HG03457 (cell line): Measurements from ENCODE around the gene NMT1.
A peak's percentile ranks its signal among the peaks of the same experiment; 100 is the strongest.

Experiments used
- ATAC-seq: cut with Tn5 transposase; IDR thresholded peaks from one replicate; pipeline ENCODE4 v1.9.1; 2021; ENCODE audit warnings: moderate number of reproducible peaks; ENCODE audit not compliant: unreplicated experiment

NMT1 gene

DNA sequence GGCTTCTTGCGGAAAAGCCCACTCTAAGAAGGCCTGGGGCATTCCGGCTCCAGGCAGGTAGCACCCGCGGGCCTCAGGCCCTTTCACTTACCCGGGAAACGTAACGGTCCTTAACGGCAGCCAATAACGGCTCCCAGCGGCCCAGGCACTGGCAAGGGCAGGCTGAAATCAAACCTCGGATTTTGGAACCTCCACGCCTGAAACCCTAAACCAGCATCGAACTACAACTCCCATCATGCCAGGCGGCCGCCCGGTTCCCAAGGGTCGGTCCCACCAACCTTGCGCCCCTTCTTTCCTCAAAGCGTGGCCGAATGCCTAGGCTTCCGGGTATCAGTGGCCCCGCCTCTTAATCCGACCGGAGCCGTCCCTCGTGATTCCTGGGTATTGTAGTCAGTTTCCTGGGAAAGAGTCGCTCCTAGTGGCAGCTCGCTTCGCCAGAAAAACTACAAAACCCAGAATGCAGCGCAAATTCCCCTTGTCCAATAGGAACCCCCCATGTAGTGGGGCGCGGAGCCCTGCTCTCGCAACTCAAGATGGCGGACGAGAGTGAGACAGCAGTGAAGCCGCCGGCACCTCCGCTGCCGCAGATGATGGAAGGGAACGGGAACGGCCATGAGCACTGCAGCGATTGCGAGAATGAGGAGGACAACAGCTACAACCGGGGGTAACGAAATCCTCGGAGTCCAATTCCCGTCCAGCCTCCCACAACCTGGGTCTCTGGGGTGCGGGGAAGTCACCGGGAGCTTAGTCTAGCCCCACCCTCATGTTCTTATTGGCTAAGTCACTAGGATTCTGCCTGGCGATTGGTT is at the start of gene NMT1:
TSS of gene NMT1 (plus strand) at position 521 of the 809 bp plus-strand sequence. CDS start at position 534, 13 bp downstream.
- peak; percentile 84 for ATAC-seq

DNA sequence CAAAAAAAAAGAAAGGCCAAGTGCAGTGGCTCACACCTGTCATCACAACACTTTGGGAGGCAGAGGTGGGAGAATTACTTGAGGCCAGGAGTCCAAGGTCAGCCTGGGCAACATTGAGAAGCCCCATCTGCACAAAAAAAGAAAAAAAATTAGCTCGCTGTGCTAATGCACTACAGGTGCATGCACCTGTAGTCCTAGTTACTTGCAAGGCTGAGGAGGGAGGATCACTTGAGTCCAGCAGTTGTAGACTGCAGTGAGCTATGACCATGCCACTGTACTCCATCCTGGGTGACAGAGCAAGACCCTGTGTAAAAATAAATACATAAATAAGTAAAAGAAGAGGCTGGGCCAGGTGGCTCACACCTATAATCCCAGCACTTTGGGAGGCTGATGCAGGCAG is 49.4 kb upstream of the NMT1 start:
- ATAC-seq: no peak

DNA sequence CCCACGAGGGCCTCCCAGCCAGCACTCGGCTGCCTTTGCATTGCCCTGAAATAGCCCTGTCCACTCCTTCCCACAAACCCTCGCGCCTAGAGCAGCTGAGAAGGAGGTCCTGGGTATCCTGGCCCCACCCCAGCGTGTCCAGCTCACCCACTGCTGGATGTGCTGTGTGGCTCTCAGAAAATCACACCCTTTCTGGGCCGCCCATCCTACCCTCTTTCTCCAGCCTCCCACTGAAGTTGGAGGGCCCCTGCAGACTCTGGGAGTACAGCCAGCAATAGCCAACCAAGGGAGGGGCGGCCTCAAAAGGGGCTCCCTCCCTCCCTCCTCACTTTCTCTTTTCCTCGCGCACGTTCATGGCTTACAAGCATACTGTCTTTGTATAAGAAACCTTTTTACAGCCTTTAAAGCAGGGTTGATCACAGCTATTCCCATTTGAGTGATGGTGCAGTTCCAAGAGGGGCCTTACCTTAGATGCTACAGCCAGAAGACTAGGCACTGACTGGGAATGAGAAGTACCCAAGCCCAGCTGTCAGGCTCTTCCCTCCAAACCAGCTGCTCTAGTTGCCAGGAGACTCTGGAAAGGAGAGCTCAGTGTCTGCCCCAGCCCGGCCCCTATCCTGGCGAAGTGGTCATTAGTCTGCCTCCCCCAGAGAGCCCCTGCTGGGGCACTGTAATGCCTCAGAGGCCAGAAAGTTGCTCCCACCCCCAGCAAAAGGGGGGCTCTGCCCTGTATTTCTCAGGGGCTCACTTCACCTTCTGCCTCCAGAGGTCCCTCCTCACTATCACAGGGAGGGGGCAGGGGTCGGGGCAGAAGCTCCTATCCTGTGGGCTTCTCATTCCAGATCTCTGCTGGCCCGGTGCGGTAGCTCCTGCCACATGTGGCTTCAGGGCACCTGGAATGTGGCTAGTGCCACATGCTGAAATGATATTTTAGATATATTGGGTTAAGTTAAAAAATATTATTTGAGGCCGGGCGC is 47.8 kb upstream of the NMT1 start:
- ATAC-seq: no peak

DNA sequence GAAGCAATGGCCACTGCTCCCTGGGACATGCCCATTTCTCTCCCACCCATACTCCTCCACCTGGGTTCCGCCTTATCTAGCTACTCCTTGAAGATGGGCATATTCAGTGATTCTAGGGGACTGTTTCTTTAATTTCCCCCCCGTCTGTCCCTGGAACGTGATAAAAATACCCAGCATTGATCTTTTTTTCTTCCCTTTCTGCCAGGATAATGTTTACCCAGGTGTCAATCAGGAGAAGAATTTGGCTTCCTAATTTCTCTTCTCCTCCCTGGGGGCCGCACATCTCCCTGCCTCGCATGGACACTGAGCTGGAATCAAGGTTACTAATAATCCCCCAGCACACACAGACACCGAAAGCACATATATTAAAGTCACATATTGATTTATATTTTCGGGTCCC is 44.9 kb upstream of the NMT1 start:
- no peak for ATAC-seq

DNA sequence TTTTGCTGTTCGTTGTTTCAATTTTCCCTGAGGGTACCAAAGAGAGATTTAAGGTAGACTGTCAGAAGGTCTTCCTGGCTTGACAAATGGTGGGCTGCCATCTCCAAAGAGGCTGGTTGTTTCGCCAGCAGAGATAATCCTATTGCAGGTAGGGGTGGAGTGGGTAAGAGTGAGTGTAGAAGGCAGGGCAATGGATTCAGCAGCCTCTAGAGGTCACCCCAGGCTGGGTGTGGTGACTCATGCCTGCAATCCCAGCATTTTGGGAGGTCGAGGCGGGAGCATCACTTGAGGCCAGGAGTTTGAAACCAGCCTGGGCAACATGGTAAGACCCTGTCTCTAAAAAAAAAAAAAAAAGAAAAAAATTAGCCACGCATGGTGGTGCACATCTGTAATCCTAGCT is 44.3 kb upstream of the NMT1 start:
- no peak for ATAC-seq

DNA sequence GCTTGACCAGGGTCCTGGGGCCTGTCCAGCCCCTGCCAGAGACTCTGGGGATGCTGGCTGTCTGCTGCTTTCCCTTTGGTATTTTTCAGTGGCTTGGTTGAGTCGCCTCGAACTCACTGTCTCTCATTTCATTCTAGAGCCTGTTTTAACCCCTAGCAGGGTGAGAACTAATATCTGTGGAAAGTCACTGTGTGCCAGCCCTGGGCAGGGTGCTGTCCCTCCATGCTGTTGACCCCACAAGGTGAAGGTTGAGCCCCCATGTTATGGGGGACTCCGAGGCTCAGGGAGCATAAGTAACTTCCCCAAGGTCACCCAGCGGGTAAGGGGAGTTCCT is 42.6 kb upstream of the NMT1 start:
- ATAC-seq: no peak

DNA sequence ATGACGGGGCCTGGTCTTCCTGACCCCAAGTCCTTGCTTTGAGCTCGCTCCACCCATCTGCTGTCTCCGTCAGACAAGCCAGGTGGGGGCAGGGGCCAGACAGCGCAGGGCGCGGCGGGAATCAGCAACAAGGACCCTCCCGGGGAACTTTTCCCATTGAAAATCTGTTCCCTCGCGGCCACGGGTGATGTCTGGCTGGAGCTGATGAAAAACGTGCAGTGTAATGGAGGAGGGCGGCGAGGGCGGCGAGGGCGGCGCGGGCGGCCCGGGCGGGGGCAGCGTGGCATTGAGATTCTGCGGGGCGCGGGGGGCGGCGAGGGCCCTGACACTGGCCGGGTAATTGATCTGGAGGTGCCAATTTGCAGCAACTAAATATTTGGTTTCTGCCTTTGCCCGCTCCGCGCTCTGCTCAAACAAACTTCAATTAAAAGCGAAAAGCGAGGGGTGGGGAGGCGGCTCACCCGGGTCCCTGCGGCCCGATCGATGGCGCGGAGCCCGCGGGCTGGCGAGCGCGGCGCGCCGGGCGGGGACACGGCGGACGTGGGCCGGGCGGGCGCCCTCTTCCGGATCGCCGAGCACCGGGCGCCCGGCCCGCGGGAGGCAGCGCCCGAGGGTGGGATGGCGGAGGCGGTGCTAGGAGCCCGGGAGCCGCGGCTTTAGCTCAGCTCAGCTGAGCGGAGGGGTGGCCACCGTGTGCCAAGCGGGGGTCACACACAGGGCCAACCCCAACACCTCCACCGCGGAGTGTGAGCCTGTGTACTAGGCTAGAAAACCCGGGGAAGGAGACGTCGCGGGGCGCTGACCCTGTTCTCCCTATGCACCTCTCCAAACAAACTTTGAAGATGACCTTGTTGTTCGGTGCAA is 42.0 kb upstream of the NMT1 start:
- no peak for ATAC-seq

DNA sequence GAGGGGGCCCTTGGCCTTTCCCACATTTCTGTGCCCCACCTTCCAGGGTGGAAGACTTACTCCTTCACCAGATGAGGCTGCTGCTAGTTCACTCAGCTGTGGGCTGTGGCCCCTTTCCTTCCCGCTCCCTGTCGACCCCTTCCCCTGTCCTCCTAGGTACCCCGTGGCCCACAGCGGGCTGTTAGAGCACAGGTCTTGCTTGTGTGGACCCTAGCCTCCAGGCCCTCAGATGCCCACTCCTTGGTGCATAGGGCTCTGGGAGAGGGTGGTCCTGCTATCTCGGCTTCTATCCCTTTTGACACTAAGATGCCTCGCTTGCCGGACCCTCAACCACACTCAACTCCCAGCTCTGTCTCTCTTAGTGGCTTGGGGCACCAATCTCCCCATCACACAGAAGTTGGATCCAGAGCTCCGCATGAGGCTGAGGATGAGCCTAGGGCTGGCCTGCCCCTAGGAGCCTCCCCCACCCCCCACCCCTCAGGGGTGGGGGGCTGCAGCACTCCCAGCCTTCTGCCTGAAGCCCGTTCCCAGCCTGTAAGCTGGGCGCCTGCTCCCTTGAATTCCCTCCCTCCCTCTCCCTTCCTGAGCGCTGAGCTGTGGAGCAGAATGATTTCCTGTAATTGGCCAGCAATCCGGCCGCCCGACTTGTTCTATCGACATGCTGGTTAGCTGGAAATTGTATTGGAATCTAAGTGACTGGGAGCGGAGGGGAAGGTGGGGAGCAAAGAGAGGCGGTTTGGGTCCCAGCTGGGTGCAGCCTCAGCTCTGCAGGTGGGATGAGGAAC is 40.6 kb upstream of the NMT1 start:
- no peak for ATAC-seq

DNA sequence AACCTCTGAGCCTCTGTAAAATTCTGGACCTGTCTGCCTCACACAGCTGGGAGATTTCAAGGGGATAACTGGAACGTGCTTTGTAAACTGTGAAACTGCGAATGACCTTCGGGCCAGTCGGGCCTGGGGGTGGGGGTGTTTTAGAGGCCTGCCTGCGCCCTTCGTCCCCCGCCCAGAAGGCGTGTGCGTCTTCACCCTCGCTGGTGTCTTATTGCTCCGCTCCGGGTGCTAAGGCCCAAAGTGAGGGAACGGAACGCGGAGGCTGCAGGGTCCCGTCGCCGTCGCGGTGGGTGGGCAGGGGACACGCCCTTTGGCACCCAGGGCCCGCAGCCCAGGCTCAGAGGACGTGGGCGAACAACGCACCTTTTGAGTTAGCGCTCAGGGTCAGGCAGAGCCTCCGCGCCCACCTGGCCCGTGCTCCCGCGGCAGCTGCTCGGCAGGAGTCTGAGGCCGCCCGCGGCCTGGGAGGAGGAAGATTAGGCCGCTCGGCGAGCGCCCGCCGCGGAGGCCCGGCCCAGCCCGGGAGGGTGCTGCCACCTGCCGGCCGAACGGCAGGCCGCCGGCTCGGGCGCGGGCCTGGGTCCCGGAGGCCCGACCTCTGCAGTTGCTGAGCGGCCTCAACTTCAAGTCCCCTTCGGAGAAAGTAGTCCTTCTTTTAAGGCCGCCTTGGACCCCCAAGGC is 39.4 kb upstream of the NMT1 start:
- no peak for ATAC-seq

DNA sequence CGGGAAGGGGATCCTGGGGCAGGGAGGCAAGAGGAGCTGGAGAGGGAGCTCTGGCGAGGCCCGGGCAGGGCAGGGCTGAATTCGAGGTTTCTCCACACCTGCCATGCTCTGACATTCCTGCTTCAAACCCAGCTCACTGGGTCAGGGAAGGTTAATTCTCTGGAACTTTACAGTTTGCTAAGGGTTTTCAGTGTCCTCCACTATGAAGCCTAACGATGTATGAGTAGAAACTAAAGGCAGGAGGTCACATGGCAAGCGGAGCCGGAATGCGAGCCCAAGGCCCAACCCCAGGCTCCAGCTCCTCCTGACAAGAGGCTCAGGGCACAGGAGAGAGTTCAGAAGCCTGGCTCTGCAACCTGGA is 38.8 kb upstream of the NMT1 start:
- ATAC-seq: no peak

DNA sequence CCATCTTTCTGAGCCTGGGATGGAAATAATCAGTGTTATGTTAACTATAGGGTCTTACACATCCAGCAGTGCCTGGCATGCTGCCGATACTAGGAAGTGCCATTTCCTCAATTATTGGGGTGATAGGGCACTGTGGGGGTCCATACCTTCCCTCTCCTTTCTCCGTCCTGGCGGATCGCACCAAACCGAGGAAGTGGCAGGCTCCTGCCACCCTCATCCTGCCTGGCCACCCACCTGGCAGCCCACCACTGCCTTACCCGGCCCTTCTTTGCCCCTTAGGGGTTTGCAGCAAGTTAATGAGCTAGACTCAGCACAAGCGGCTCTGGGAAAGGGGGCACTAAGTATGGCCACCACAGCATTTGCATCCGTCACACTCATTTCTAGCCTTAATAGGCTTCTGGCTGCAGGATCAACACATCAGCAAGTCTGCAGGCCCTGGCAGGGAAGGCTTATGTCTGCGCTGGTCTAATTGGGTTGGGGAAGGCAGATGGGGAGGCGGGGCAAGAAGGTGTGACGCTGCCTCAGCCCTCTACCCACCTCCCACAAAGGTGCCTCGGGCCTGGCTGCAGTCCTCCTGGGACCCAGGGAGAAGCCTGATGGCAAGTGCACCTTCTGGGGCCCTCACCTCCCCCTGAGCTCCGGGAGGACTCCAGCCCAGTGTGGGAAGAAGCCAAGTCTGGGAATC is 38.3 kb upstream of the NMT1 start:
- ATAC-seq: no peak

DNA sequence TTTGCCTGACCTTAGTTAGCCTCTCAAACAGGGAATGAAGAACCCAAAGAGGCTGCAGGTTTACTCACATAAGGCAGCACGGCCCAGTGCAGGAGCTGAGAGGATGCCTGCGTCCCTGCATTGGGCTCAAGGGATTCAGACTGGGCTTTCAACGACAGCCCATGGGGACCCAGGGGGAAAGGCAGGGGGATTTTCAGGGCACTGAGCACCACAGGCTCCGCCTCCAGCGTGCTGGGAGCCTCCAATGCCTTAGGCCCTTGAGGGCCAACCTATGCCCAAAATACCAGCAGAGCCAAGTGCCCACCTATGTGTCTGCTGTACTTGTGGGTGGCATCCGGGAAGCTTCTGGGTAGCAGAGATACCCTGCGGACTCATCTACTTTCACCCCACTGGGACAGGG is 32.0 kb upstream of the NMT1 start:
- ATAC-seq: no peak

DNA sequence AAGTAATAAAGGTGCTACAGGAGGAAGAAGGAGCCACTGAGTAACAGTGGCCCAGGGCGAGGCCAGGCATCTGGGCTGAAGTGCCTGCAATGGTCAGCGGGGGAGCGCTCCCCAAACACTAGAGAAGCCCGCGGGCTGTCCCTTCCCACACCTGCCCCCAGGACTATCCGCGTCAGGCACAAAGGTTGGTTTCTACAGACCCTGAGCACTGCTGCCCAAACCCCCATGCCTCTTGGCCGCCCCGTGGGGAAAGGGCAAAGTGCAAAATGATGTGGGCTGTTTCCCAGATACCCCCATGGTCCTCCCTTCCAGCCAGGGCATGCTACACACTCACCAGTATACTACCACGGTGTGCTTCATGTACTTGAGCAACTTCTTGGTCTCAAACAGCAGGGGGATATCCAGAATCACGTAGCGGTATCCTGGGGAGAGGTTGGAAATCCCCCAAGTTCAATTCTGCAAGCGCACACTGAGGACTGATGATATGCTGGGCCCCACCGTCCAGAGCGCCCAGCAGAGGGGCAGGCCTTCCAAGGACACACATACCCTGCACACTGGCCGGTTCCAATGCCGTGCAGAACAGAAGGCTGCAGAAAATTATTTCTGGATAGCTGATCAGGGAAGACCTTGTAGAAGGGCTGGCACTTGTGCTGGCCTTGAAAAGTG is 31.2 kb upstream of the NMT1 start:
- ATAC-seq: no peak

DNA sequence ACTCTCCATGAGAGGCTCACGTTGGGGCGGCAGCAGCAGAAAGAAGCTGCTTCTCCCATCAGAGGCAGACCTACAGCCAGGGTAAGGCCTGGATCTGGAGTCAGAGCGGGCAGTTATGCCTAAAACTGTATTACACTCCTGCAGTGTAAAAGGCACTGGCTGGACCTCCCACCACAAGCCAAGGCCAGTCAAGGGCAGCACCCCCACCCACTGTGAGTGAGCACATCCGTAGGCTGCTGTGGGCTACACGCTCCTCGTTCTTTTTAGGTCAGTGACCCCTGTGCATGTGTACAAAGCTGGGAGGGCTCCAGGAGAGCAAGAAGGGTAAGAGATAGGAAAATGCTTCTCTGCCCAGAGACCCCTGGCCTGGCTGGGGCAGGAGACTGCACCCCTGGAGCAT is 30.4 kb upstream of the NMT1 start:
- no peak for ATAC-seq

DNA sequence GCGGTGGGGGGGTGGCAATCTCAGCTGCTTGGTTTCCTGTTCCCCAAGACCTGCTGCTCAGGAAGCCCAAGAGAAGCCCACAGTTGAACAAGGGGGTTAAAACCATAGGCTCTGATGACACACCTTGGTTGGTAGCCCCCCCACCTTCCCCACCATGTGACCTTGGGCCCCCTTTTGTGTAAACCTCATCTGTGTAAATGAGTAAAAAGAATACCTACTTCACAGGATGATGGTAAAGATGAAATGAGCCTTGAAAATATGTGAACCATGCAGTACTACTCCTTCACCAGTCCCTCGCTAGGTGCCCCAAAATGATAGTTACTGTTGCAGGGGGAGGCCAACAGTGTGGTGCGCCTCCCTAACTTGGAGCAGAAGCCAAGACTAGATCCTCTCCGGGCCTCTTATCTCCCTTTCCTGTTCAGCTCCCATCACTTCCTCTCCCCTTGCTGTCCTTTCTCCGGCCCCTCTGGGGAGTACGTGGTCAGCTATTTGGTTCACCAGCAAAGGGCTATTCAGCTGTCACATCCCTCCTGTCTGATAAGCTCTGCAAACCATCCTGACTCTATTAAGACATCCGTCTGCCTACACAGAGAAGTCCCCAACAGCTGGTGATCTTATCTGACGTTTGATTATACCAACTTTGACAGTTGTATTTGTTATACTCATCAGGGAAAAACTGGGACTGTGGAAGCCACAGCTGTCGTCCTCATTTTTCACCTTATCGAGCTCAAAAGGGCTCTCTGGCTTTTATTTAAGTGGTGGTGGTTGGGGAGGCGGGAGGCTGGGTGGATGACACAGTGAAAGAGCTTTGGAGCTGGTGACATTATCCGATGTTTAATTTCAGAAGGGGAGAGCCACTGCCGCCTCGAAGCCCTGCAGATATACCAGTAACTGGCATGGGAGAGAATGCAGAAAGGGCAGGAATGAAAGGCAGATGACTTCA is 29.6 kb upstream of the NMT1 start:
- no peak for ATAC-seq

DNA sequence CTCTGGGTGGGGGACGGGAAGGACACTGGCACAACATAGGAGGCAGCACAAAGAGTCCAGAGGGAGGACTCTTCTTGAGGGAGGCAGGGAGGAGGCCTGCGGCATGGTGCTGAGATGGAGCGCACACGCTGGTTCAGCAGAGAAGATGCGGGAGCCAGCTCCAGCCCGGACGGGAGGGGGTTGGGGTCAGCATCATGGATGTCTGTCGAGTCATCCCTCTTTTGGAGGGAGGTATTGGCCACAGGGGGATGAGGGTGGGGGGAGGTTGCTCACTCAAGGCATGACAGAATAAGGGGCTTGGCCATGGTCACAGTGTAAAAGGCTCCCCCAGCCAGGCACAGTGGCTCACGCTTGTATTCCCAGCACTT is 29.0 kb upstream of the NMT1 start:
- ATAC-seq: no peak

DNA sequence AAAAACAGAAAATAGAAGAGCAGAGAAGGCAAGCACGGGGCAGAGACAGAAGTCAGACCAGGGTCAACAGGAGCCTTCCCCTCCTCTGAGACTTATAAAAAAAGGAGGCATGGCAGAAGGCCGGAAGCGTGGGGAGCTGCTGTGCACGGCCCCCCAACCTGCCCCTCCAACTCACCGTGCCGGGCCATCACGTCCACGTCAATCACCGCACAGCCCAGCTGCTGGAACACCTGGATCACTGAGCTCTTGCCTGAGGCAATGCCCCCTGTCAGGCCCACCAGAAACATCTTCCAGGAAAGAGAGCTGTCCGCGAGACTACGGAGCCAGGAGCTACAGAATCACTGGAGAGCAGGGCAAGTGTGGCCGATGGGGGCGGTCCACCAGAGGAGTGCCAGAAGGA is 26.5 kb upstream of the NMT1 start:
- no peak for ATAC-seq

DNA sequence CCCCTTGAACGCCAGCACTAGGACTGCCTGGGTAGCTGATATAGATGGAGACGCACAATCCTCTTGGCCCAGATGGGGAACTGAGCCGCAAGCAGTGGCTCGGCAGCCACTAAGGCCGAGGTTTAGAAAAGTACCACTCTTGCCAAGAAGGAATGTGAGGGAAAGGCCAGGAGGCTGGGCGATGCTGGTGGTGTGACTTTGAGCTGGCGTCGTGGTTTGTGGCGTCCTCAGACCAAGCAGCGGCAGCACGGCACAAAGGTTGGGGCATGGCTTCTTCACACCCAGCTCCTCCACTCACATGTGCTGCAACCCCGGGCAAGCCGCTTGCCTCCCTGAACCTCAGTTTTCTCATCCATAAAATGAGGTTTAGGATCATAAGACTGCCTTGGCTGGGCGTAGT is 25.3 kb upstream of the NMT1 start:
- ATAC-seq: no peak
